OCI-LY7 (cell line): ENCODE measurements around the gene TUBA8. TPM values are rescaled to one million over a fixed set of nuclear protein-coding genes. Genes with fewer than 3 reads are reported as not detected.
"Not testable (repeated sequence)": the region's sequence is repeated elsewhere in the genome, so short reads cannot be mapped to it uniquely, and the experiment has no call there.

Experiments used
- BruUV-seq: library from RNA; stranded (reverse); fragments of 400-500 nt; replicated peaks from 2 replicates; lab custom pipeline; 2021; lab: Mats Ljungman, UMichigan
- CTCF ChIA-PET: fragments of 300-600 bp; sonication (Branson Sonifier 250); formaldehyde crosslinking; loops from one replicate; lab custom pipeline; 2022; ENCODE audit warnings: antibody characterized with exemption; ENCODE audit not compliant: unreplicated experiment; lab: Charles Lee
- POLR2A ChIA-PET: fragments of 300-600 bp; sonication (Branson Sonifier 250); formaldehyde crosslinking; loops from one replicate; lab custom pipeline; 2022; ENCODE audit warnings: antibody characterized with exemption; lab: Charles Lee
- DNase-seq: peaks from one replicate; pipeline ENCODE4 v3.0.0-alpha.2; 2015; ENCODE audit warnings: low spot score
- H2AFZ ChIP-seq: fragments of 200-600 bp; sonication (generic), shearing (Covaris generic); 2 replicates; pipeline ENCODE4 v1.6.1; 2014; ENCODE audit warnings: mild to moderate bottlenecking, antibody characterized with exemption, low read length, moderate library complexity
- H3K27ac ChIP-seq: fragments of 200-600 bp; sonication (generic); 2 replicates; pipeline ENCODE4 v1.5.1; 2014; ENCODE audit warnings: mixed run types, low read depth, mild to moderate bottlenecking, moderate library complexity, low read length, inconsistent platforms; ENCODE audit not compliant: poor library complexity, severe bottlenecking
- H3K36me3 ChIP-seq: fragments of 200-600 bp; sonication (generic); 2 replicates; pipeline ENCODE4 v1.6.1; 2014; ENCODE audit warnings: mild to moderate bottlenecking, antibody characterized with exemption, low read length, moderate library complexity, mixed read lengths; ENCODE audit not compliant: insufficient read depth
- H3K4me1 ChIP-seq: fragments of 200-600 bp; sonication (generic); 2 replicates; pipeline ENCODE4 v1.5.1; 2014; ENCODE audit warnings: mild to moderate bottlenecking, low read length; ENCODE audit not compliant: insufficient read depth, poor library complexity, severe bottlenecking
- H3K4me2 ChIP-seq: fragments of 200-600 bp; sonication (generic); 2 replicates; pipeline ENCODE4 v1.6.1; 2014; ENCODE audit warnings: mild to moderate bottlenecking, low read length
- H3K4me3 ChIP-seq: fragments of 200-600 bp; sonication (generic); 2 replicates; pipeline ENCODE4 v1.5.1; 2014; ENCODE audit warnings: mild to moderate bottlenecking, low read depth, low read length; ENCODE audit not compliant: poor library complexity, severe bottlenecking
- H3K79me2 ChIP-seq: fragments of 200-600 bp; sonication (generic); 2 replicates; pipeline ENCODE4 v1.6.1; 2016; ENCODE audit warnings: low read depth, mild to moderate bottlenecking, low read length, moderate library complexity, mixed read lengths; ENCODE audit not compliant: insufficient read depth
- H3K9me2 ChIP-seq: fragments of 200-600 bp; sonication (generic); 2 replicates; pipeline ENCODE4 v1.6.1; 2016; ENCODE audit warnings: mild to moderate bottlenecking, low read length, mixed read lengths; ENCODE audit not compliant: insufficient read depth
- H3K9me3 ChIP-seq: fragments of 200-600 bp; sonication (generic); 2 replicates; pipeline ENCODE4 v1.6.1; 2014; ENCODE audit warnings: mild to moderate bottlenecking, mixed run types, low read length, mixed read lengths
- H4K20me1 ChIP-seq: fragments of 200-600 bp; sonication (generic); 2 replicates; pipeline ENCODE4 v1.6.1; 2014; ENCODE audit warnings: mild to moderate bottlenecking, antibody characterized with exemption, low read length, moderate library complexity, mixed read lengths; ENCODE audit not compliant: insufficient read depth
- EZH2phosphoT487 ChIP-seq: fragments of 200-600 bp; sonication (generic); IDR thresholded peaks from 2 replicates; pipeline ENCODE4 v1.6.1; 2018; ENCODE audit warnings: low read depth, borderline replicate concordance, mild to moderate bottlenecking, mixed run types, antibody characterized with exemption, low read length, moderate library complexity, mixed read lengths
- intact Hi-C: fragments of 100-400 bp; cut with micrococcal nuclease; formaldehyde crosslinking; loops from one replicate; pipeline ENCODE4 v1.10.0; 2022; ENCODE audit not compliant: unreplicated experiment
- total RNA-seq, 2 experiments: library from RNA; depleted of rRNA in 1 of 2; stranded (reverse); fragments of >200 nt in 1 of 2; shearing (Covaris generic) in 1 of 2; gene quantifications; 2 replicates each; pipeline ENCODE4 v1.2.3, GENCODE V29; 2014 to 2022
- TF ChIP-seq, protein P1 (sequence below): fragments of 200-600 bp; sonication (generic); conservative IDR thresholded peaks from 2 replicates; pipeline ENCODE4 v1.5.1; 2014; ENCODE audit warnings: mild to moderate bottlenecking, antibody characterized with exemption, low read length, moderate library complexity, mixed read lengths

The TUBA8 gene
- total RNA-seq, 2 experiments from 2014 or later: 1.9 to 2.0 TPM

DNA sequence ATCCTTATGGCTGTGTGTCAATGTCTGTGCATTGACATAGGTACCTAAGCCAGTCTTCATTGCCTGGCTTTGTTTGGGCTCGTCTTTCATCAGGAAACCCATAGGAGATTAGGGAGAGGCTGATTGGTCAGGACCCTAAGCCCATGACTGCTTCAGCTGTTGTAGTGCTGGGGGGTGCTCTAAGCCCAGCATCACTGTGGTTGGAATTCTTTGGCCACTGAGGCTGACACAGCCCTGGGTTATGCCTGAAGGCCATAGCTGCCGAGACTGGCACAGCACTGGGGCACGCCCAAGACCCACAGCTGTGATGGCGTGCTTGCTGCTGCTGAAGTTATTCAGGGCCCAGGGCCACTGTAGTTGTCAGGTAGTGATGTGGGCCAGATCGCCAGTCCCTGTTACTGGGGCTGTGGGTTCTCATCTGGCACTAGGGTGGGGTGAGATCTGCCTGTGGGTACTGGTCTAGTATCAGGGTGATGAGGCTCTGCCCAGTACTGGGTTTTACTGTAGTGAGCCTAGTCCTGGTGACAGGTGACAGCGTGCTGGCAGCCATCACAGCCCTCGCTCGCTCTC lies 44.3 kb downstream of the TUBA8 start:
- Histone ChIP-seq H3K4me3 (no peak overlapping the region), H3K4me1 (no peaks in the 10 kb centered on the region), H3K36me3 (no peaks in the 10 kb centered on the region), H3K9me2 (no peaks in the 10 kb centered on the region), H3K27ac (no peak overlapping the region), H2AFZ (no peak overlapping the region), H3K4me2 (no peak overlapping the region), H3K9me3 (no peaks in the 10 kb centered on the region), H3K79me2 (no peaks in the 10 kb centered on the region), H4K20me1 (no peaks in the 10 kb centered on the region)
- no peak for DNase-seq
- intact Hi-C loops: loop anchor here (5.0 kb wide), 1 partner anchor 323 kb away; no protein-coding TSS in a partner anchor
- ChIA-PET POLR2A (no interaction called here), CTCF (no interaction called here)
- no peak for TF ChIP-seq EZH2phosphoT487
- TF ChIP-seq, protein P1, sequence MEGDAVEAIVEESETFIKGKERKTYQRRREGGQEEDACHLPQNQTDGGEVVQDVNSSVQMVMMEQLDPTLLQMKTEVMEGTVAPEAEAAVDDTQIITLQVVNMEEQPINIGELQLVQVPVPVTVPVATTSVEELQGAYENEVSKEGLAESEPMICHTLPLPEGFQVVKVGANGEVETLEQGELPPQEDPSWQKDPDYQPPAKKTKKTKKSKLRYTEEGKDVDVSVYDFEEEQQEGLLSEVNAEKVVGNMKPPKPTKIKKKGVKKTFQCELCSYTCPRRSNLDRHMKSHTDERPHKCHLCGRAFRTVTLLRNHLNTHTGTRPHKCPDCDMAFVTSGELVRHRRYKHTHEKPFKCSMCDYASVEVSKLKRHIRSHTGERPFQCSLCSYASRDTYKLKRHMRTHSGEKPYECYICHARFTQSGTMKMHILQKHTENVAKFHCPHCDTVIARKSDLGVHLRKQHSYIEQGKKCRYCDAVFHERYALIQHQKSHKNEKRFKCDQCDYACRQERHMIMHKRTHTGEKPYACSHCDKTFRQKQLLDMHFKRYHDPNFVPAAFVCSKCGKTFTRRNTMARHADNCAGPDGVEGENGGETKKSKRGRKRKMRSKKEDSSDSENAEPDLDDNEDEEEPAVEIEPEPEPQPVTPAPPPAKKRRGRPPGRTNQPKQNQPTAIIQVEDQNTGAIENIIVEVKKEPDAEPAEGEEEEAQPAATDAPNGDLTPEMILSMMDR: no peak
- no TSS peak for BruUV-seq

GRCh38 chr22:18155546-18155945 lies 44.9 kb downstream of the TUBA8 start:
- H4K20me1 ChIP-seq, H3K36me3 ChIP-seq, POLR2A ChIA-PET, DNase-seq, intact Hi-C loops, BruUV-seq, H2AFZ ChIP-seq, H3K4me3 ChIP-seq, H3K79me2 ChIP-seq, H3K9me3 ChIP-seq, H3K9me2 ChIP-seq, H3K27ac ChIP-seq, H3K4me2 ChIP-seq, H3K4me1 ChIP-seq: not testable (repeated sequence)
- CTCF ChIA-PET: interaction anchor here (0.5 kb wide), 1 partner anchor 49 kb away, joined by 3 read pairs; no protein-coding TSS in a partner anchor

DNA sequence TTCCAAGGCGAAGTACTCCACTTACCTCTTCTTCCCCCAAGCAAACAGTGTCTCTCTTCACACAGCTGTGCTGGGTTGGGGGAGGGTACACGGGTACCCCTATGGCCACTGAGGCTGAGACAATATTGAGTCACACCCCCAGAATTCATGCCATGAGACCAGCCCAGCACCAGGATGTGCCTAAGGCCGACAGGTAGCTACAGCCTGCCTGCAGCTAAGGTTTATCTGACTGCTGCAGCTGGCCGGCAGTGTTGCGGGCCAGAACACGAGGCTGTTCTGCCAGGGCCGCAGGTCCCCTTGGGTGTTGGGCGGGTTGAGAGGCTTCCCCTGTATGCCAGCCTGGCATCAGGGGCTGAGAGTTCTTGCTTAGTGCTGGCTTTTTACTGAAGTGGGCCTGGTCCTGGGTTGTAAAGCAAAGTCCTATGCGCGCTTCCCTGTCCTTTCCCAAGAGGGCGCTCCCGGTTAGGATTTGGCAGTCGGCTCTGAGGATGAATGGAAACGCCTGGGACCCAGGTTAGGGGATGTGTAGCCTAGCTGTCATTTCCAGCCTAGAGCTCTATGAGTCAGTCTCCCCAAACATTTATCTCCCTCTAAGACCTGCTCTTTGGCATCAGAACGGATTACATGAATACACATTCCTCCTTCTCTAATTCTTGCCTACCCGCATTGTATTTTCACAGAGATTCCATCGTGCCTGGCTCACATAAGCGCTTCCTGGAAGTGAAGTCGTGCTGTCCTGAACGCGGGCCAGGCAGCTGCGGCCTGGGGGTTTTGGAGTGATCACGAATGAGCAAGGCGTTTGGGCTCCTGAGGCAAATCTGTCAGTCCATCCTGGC lies 46.5 kb downstream of the TUBA8 start:
- no peaks in the 10 kb centered on the region for H3K4me1 ChIP-seq
- no peak for TF ChIP-seq EZH2phosphoT487
- TF ChIP-seq, protein P1: peak; percentile 84
- intact Hi-C loops: no loop called here
- no peak overlapping the region for H3K4me3 ChIP-seq
- no peak overlapping the region for H2AFZ ChIP-seq
- no peaks in the 10 kb centered on the region for H3K9me2 ChIP-seq
- H3K4me2 ChIP-seq: no peak overlapping the region
- no peak overlapping the region for H3K27ac ChIP-seq
- BruUV-seq: no TSS peak
- POLR2A ChIA-PET: no interaction called here
- no peaks in the 10 kb centered on the region for H3K9me3 ChIP-seq
- CTCF ChIA-PET: no interaction called here
- peak; percentile 61 for DNase-seq
- H3K36me3 ChIP-seq: no peaks in the 10 kb centered on the region
- H4K20me1 ChIP-seq: no peaks in the 10 kb centered on the region
- H3K79me2 ChIP-seq: no peaks in the 10 kb centered on the region
